ENCODE data around the gene TTLL6.

TTLL6 gene

GRCh38 chr17:48725004-48725287, 92.1 kb downstream of the TTLL6 start:
- peak overlapping the region; percentile 19 to 45 (median 41) for H3K4me3 Mint-ChIP-seq
- peaks cover 100% of the 10 kb centered on the region for H3K27me3 Mint-ChIP-seq (ENCODE audit: low read depth)
- H3K9me3 Mint-ChIP-seq: no peaks in the 10 kb centered on the region
- peaks cover 25% of the 10 kb centered on the region for H3K4me1 Mint-ChIP-seq
- no peak for TF ChIP-seq CTCF (IDR thresholded peaks at IDR 0.05; ENCODE audit: unreplicated experiment in 3 of 3)
- no peak overlapping the region for H3K27ac Mint-ChIP-seq
- no peaks in the 10 kb centered on the region for H3K36me3 Mint-ChIP-seq (ENCODE audit: low read depth)

GRCh38 chr17:48724251-48725003, 92.6 kb downstream of the TTLL6 start:
- Mint-ChIP-seq H3K36me3 (ENCODE audit: low read depth) (no peaks in the 10 kb centered on the region), H3K4me1 (peaks cover 21% of the 10 kb centered on the region), H3K27ac (no peak overlapping the region), H3K9me3 (no peaks in the 10 kb centered on the region), H3K4me3 (peak overlapping the region; percentile 61 to 77 (median 74)), H3K27me3 (ENCODE audit: low read depth) (peaks cover 100% of the 10 kb centered on the region)
- peak; percentile 81 to 86 (median 84) for TF ChIP-seq CTCF (IDR thresholded peaks at IDR 0.05; ENCODE audit: unreplicated experiment in 3 of 3)

DNA sequence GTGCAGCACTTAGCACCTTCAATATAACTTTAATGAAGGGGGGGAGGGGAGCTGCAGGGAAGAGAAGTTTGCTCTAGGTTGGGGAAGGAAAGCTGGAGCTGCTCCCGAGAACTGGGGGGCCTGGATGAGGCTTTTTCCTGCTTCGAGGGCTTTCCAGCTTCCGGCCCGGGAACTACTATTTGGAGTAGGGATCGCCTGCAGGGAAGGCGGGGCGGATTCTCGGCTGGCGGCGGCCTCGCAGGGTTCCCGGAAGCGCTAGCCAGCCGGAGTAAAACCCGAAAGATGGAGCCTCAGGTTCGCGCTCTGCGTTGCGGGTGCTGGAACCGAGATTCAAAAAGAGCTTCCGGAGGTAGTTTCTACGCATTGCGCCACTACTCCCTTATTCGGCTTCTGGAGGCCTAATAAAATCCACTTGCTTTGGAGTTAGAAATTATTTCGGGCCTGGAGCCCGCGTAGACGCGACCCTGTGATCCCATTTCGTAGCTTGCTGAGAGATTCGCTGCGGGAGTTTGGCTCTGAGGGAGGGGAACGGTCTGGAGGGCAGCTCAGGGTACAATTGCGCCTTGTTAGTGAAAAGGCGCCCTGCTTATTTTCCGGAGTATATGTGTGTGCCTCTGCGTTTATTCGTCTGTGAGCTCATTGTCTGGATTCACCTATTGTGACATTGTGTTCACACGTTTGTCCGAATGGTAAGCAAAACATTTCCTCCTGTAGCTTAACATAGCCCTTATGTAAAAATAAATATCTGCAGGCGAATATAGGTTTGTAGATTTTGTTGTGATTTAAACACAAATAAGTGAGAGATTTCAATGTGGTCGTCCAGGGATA, 93.4 kb downstream of the TTLL6 start:
- TF ChIP-seq CTCF (IDR thresholded peaks at IDR 0.05; ENCODE audit: unreplicated experiment in 3 of 3): no peak
- no peaks in the 10 kb centered on the region for H3K9me3 Mint-ChIP-seq

GRCh38 chr17:48722915-48723422, 94.1 kb downstream of the TTLL6 start, which contains the start of gene PRAC2:
TSS of gene PRAC2 (plus strand) at chr17:48723185. CDS start at chr17:48724411, 1,226 bp downstream.
- no peak for TF ChIP-seq CTCF (IDR thresholded peaks at IDR 0.05; ENCODE audit: unreplicated experiment in 3 of 3)
- no peak within 1 kb of the TSS for H3K27ac Mint-ChIP-seq
- H3K4me1 Mint-ChIP-seq: peaks cover 26% of the 10 kb centered on the region
- H3K9me3 Mint-ChIP-seq: no peaks in the 10 kb centered on the region
- H3K4me3 Mint-ChIP-seq: peak within 1 kb of the TSS; percentile 1 to 74 (median 26)
- peaks cover 100% of the 10 kb centered on the region for H3K27me3 Mint-ChIP-seq (ENCODE audit: low read depth)
- H3K36me3 Mint-ChIP-seq (ENCODE audit: low read depth): no peaks in the 10 kb centered on the region

More for the DNA sequence above, 93.4 kb downstream of the TTLL6 start:
- no peak overlapping the region for H3K27ac Mint-ChIP-seq
- H3K27me3 Mint-ChIP-seq (ENCODE audit: low read depth): peaks cover 100% of the 10 kb centered on the region
- H3K4me1 Mint-ChIP-seq: peaks cover 22% of the 10 kb centered on the region
- H3K4me3 Mint-ChIP-seq: peak overlapping the region; percentile 1 to 74 (median 26)
- no peaks in the 10 kb centered on the region for H3K36me3 Mint-ChIP-seq (ENCODE audit: low read depth)

DNA sequence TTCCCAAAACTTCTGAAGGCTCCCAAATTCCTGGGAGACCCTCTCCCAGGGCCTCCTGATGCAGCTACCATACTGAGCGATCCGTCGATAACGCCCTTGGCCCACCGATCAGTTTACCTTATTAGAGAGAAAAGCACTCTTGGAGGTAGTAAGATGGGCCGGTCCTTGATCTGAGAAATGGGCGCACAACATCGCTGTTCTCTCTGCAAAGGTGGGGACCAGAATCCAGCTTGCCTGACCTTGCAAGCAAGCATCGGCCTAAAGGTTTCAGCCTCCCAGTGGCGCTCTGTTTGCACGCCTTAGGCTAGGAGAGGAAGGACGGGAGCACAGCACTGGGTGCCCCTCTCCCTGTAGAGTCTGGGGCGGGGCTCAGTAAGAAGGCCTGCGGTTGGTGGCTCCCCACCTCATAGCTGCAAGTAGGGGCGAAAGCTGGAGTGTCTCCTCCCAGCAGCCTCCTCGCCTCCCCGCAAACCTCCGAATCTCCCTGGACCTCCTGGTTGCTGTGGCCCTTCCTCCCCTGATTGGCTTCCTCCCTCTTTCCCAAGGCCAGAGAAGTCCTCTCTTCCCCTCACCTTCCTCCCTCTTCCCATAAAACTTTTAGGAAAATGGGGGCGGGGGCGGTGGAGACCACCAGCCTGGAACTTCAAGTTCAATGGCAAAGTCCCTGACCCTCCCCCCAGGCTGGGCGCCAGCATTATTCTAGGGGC, 94.7 kb downstream of the TTLL6 start, which contains the start of gene PRAC1:
TSS of gene PRAC1 (minus strand) at position 318 of the 707 bp plus-strand sequence. CDS start at position 192, 126 bp downstream.
- Mint-ChIP-seq H3K27ac (no peak within 1 kb of the TSS), H3K4me3 (peak within 1 kb of the TSS in 2 of 3 experiments; percentile 26 to 74), H3K27me3 (ENCODE audit: low read depth) (peaks cover 100% of the 10 kb centered on the region), H3K4me1 (peaks cover 26% of the 10 kb centered on the region), H3K36me3 (ENCODE audit: low read depth) (no peaks in the 10 kb centered on the region), H3K9me3 (no peaks in the 10 kb centered on the region)
- TF ChIP-seq CTCF (IDR thresholded peaks at IDR 0.05; ENCODE audit: unreplicated experiment in 3 of 3): no peak

Data from nephron (organoid).